GM12801 (cell line): Measurements from ENCODE around the gene MTX1.

Source experiments
- CTCF ChIP-seq: IDR thresholded peaks from one replicate; pipeline ENCODE4 v1.5.1; 2011; ENCODE audit warnings: control low read depth; ENCODE audit not compliant: insufficient read length; ENCODE audit errors: extremely low read depth

Gene MTX1

GRCh38 chr1:155223047-155223446, 14.6 kb downstream of the MTX1 start:
- no peak for TF ChIP-seq CTCF

- TF ChIP-seq CTCF, result no peak
These were observed 17.9 kb downstream of the MTX1 start for GRCh38 chr1:155226188-155226909.

- TF ChIP-seq CTCF, result no peak
These were observed 18.4 kb downstream of the MTX1 start for GRCh38 chr1:155226910-155227260.

GRCh38 chr1:155227261-155228095, 19.0 kb downstream of the MTX1 start:
- no peak for TF ChIP-seq CTCF

GRCh38 chr1:155228096-155228427, 19.6 kb downstream of the MTX1 start:
- TF ChIP-seq CTCF, result no peak

GRCh38 chr1:155236451-155236850, 28.0 kb downstream of the MTX1 start:
- TF ChIP-seq CTCF, result no peak

- TF ChIP-seq CTCF, result no peak
These were observed 32.7 kb downstream of the MTX1 start for GRCh38 chr1:155241069-155241679.
